Measurements from ENCODE around the gene EXPH5.

- TF ChIP-seq CTCF (IDR thresholded peaks at IDR 0.05) (no peak), EZH2 (IDR thresholded peaks at IDR 0.05; ENCODE audit: borderline replicate concordance, insufficient read depth, low read depth, low read length, poor library complexity, severe bottlenecking) (no peak)
Measured at GRCh38 chr11:108558222-108558621, 35.3 kb downstream of the EXPH5 start.
